Measurements from ENCODE around the gene ECE2. TPM values are rescaled to one million over a fixed set of nuclear protein-coding genes. Genes with fewer than 3 reads are reported as not detected.

The ECE2 gene
- total RNA-seq, 6 experiments from 2014 or later: not detected

DNA sequence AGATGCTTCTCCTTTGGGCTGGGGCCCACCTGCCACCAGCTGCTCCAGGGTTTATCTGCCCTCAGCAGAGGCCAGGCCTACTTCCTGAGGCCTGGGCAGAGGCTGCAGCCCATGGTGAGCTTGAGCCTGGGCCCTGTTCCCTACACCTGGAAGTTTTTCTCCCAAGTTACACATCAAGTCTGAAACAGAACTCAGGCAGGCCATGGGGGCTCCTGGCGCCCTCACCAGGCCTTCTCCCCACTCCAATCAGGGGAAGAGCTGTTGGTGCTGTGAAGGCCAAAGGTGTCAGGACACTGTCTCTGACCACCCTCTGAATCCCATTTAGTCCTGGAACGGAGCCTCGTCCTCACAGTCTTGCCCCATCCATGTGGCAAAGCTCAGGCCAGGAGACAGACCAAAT is 39.2 kb upstream of the ECE2 start:
- H3K36me3 ChIP-seq: no peaks in the 10 kb centered on the region
- H3K27ac ChIP-seq: no peak overlapping the region
- peaks cover 0 to 2% of the 10 kb centered on the region in 2 donors for H3K27me3 ChIP-seq
- ATAC-seq: no peak
- no CpG with 5 or more reads among the region's 3 CpGs for WGBS (ENCODE audit: insufficient coverage, low coverage, low lambda C conversion rate, missing lambda C conversion rate)
- no peak overlapping the region for H3K4me3 ChIP-seq
- H3K9me3 ChIP-seq: no peaks in the 10 kb centered on the region
- no peak for DNase-seq
- H3K4me1 ChIP-seq: peaks cover 0 to 7% (median 2%) of the 10 kb centered on the region in 4 donors
- TF ChIP-seq, protein P1, sequence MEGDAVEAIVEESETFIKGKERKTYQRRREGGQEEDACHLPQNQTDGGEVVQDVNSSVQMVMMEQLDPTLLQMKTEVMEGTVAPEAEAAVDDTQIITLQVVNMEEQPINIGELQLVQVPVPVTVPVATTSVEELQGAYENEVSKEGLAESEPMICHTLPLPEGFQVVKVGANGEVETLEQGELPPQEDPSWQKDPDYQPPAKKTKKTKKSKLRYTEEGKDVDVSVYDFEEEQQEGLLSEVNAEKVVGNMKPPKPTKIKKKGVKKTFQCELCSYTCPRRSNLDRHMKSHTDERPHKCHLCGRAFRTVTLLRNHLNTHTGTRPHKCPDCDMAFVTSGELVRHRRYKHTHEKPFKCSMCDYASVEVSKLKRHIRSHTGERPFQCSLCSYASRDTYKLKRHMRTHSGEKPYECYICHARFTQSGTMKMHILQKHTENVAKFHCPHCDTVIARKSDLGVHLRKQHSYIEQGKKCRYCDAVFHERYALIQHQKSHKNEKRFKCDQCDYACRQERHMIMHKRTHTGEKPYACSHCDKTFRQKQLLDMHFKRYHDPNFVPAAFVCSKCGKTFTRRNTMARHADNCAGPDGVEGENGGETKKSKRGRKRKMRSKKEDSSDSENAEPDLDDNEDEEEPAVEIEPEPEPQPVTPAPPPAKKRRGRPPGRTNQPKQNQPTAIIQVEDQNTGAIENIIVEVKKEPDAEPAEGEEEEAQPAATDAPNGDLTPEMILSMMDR (IDR thresholded peaks at IDR 0.05): no peak
- TF ChIP-seq POLR2A (IDR thresholded peaks at IDR 0.05): no peak
- intact Hi-C loops (cut with DNase I): no loop called here

DNA sequence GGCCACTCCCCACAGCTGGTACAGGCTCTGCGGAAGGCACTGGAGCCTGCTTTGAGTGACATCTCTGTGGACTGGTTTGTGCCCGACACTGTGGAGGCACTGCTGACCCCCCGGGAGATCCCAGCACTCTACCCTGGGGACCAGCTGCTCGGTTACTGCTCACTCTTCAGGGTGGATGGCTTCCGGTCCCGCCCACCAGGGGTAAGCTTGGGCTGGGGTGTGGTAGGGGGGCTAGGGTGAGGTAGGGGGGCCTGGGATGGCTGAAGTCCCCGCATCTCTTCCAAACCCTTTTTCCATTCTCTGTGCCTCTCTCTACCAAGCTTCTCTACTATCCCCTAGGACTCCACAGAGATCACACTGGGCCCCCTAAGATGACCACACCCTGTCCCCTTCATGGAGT is 38.6 kb upstream of the ECE2 start:
- Histone ChIP-seq H3K4me1 (peaks cover 0 to 13% (median 4%) of the 10 kb centered on the region in 4 donors), H3K27me3 (no peaks in the 10 kb centered on the region), H3K36me3 (peaks cover 0 to under 1% (median 0%) of the 10 kb centered on the region in 4 donors), H3K4me3 (no peak overlapping the region), H3K9me3 (no peaks in the 10 kb centered on the region), H3K27ac (no peak overlapping the region)
- intact Hi-C loops (cut with DNase I): no loop called here
- no CpG with 5 or more reads among the region's 7 CpGs for WGBS (ENCODE audit: insufficient coverage, low coverage, low lambda C conversion rate, missing lambda C conversion rate)
- ATAC-seq (no peak), DNase-seq (no peak)
- no peak for TF ChIP-seq POLR2A (IDR thresholded peaks at IDR 0.05)
- TF ChIP-seq, protein P1 (IDR thresholded peaks at IDR 0.05): no peak

DNA sequence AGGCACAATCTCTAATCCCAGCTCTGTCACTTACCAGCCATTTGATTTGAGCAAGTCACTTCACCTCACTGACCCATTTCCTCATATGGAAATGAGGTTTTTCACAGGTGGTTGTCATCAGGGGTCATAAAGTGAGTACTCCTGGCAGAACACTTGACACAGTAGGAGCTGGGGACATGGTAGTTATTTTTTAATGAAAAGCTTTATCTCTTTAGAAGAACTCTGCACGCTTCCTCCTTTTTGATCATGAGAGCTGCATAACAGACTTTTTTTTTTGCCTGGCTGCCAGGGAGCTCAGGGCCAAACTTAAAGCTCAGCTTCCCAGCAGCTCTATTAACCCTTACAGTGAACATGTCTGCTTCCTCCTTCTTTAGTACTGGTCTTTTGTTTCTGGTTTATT is 38.0 kb upstream of the ECE2 start:
- ATAC-seq (no peak), DNase-seq (no peak)
- Histone ChIP-seq H3K4me3 (no peak overlapping the region), H3K27ac (no peak overlapping the region), H3K9me3 (no peaks in the 10 kb centered on the region), H3K27me3 (no peaks in the 10 kb centered on the region), H3K36me3 (peaks cover 0 to 7% (median 1%) of the 10 kb centered on the region in 4 donors), H3K4me1 (peaks cover 0 to 16% (median 4%) of the 10 kb centered on the region in 4 donors)
- 36% methylated on average over 1 of the region's 1 CpG for WGBS (ENCODE audit: insufficient coverage, low coverage, low lambda C conversion rate, missing lambda C conversion rate)
- TF ChIP-seq, protein P1 (IDR thresholded peaks at IDR 0.05): no peak
- TF ChIP-seq POLR2A (IDR thresholded peaks at IDR 0.05): no peak
- intact Hi-C loops (cut with DNase I): no loop called here

DNA sequence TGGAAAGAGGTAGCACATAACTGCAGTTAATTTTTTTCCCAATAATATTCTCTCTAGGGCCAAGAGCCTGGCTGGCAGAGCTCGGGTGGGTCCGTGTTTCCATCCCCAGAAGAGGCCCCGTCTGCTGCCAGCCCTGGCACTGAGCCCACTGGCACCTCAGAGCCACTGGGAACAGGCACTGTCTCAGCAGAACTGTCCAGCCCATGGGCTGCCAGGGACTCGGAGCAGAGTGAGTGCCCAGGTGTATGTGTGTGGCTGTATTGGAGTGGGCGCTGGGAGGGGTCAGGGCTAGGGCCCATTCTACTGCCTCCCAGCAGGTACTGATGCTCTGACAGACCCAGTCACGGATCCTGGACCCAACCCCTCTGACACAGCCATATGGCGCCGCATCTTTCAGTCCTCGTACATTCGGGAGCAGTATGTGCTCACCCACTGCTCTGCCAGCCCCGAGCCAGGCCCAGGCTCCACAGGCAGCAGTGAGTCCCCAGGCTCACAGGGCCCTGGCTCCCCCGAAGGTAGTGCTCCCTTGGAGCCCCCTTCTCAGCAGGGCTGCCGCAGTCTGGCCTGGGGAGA is 37.5 kb upstream of the ECE2 start:
- WGBS (ENCODE audit: insufficient coverage, low coverage, low lambda C conversion rate, missing lambda C conversion rate): 0% methylated on average over 2 of the region's 13 CpGs

More for the DNA sequence above, 37.5 kb upstream of the ECE2 start:
- ATAC-seq (no peak), DNase-seq (no peak)
- peaks cover 0 to 16% (median 4%) of the 10 kb centered on the region in 4 donors for H3K4me1 ChIP-seq
- TF ChIP-seq, protein P1 (IDR thresholded peaks at IDR 0.05): no peak
- no peak for TF ChIP-seq POLR2A (IDR thresholded peaks at IDR 0.05)
- peaks cover 0 to 12% (median 2%) of the 10 kb centered on the region in 4 donors for H3K36me3 ChIP-seq
- intact Hi-C loops (cut with DNase I): no loop called here
- no peaks in the 10 kb centered on the region for H3K9me3 ChIP-seq
- H3K27me3 ChIP-seq: no peaks in the 10 kb centered on the region
- H3K4me3 ChIP-seq: no peak overlapping the region
- H3K27ac ChIP-seq: no peak overlapping the region

All from right lobe of liver (tissue), 6 donors.